GM20000 (cell line): ENCODE data around the gene ADM5.

Experiments
- DNase-seq: peaks from one replicate; pipeline ENCODE4 v3.0.0; 2012; ENCODE audit warnings: low spot score
- CTCF ChIP-seq: IDR thresholded peaks from 2 replicates; pipeline ENCODE4 v1.5.1; 2012; ENCODE audit warnings: mild to moderate bottlenecking, control low read depth; ENCODE audit errors: extremely low read depth, missing control alignments

ADM5 gene

GRCh38 chr19:49645592-49645991 lies 43.8 kb upstream of the ADM5 start:
- TF ChIP-seq CTCF = no peak
- DNase-seq = no peak

DNA sequence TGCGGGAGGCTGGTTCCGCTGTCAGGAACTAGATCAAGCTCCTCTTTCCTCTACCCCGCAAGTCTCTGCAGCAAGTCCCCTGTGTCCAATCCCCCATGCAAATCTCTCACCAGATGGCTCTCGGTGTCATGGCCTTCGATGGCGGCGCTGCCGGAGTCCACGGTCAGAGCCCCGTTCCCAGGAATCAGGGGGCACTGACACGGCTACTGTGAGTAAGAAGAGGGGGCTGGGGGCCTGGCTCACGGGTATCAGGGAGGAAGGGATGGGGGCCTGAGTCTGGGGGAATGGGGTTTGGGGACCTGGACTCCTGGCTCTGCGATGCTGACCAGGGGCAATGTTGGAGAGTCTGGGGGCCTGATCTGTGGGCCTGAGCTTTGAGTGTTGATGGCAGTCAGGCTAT lies 43.4 kb upstream of the ADM5 start:
- DNase-seq = no peak

GRCh38 chr19:49646586-49646985 lies 42.8 kb upstream of the ADM5 start:
- TF ChIP-seq CTCF = no peak
- DNase-seq = no peak

More for the DNA sequence above, 43.4 kb upstream of the ADM5 start:
- no peak for TF ChIP-seq CTCF

DNA sequence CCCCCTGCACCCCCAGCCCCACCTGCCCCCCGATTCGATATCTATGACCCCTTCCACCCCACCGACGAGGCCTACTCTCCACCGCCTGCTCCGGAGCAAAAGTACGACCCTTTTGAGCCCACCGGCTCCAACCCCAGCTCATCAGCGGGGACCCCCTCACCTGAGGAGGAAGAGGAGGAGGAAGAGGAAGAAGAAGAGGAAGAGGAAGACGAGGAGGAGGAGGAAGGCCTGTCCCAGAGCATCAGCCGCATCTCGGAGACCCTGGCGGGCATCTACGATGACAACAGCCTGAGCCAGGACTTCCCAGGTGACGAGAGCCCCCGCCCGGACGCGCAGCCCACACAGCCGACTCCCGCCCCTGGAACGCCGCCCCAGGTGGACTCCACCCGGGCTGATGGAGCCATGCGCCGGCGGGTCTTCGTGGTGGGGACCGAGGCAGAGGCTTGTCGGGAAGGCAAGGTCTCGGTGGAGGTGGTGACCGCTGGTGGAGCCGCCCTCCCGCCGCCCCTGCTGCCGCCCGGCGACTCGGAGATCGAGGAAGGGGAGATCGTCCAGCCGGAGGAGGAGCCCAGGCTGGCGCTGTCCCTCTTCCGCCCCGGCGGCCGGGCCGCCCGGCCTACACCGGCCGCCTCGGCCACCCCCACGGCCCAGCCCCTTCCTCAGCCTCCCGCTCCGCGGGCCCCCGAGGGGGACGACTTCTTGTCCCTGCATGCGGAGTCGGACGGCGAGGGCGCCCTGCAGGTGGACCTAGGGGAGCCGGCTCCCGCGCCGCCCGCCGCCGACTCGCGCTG lies 38.2 kb upstream of the ADM5 start:
- no peak for TF ChIP-seq CTCF
- DNase-seq = no peak

- TF ChIP-seq CTCF = no peak
Observed at GRCh38 chr19:49651820-49652550, 37.4 kb upstream of the ADM5 start.

DNA sequence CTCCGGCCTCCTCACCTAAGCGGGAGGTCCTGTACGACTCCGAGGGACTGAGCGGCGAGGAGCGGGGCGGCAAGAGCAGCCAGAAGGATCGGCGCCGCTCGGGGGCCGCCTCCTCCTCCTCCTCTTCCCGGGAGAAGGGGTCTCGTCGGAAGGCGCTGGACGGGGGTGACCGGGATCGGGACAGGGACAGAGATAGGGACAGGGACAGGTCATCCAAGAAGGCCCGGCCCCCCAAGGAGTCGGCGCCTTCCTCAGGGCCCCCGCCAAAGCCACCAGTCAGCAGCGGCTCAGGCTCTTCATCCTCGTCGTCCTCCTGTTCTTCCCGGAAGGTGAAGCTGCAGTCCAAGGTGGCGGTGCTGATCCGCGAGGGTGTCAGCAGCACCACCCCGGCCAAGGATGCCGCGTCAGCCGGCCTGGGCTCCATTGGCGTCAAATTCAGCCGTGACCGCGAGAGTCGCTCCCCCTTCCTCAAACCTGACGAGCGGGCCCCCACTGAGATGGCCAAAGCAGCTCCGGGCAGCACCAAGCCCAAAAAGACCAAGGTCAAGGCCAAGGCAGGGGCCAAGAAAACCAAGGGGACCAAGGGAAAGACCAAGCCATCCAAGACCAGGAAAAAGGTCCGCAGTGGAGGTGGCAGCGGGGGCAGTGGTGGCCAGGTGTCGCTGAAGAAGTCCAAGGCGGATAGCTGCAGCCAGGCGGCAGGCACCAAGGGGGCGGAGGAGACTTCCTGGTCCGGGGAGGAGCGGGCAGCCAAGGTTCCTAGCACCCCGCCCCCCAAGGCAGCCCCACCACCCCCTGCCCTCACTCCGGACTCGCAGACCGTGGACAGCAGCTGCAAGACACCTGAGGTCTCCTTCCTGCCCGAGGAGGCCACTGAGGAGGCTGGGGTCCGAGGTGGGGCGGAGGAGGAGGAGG lies 36.6 kb upstream of the ADM5 start:
- TF ChIP-seq CTCF = no peak
- DNase-seq = no peak

More at GRCh38 chr19:49651820-49652550, 37.4 kb upstream of the ADM5 start:
- DNase-seq = no peak
